ENCODE measurements around the gene LAMB2.

The LAMB2 gene

GRCh38 chr3:49120438-49121131 lies 12.3 kb downstream of the LAMB2 start, which contains the start of gene USP19:
TSS of gene USP19 (minus strand) at chr3:49120823. CDS start at chr3:49119145, 1,678 bp downstream.
- DNase-seq, result peak; percentile 95

DNA sequence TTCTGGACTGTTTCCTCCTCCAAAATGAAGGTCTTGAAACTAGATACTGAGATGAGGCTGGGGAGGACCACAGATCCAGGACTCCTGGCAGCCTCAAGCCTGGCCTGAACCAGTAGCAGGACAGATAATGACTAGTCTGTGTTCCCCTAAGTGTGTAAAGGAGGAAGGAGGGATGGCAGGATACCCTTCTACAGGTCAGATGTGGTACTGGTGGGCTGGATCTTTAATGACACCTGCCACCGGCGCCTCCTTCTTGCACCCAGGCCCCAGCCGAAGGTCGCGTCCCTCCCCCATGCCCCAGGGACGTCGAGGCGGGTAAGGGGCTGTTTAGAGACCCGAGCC lies 12.8 kb downstream of the LAMB2 start:
- DNase-seq, result peak; percentile 3

DNA sequence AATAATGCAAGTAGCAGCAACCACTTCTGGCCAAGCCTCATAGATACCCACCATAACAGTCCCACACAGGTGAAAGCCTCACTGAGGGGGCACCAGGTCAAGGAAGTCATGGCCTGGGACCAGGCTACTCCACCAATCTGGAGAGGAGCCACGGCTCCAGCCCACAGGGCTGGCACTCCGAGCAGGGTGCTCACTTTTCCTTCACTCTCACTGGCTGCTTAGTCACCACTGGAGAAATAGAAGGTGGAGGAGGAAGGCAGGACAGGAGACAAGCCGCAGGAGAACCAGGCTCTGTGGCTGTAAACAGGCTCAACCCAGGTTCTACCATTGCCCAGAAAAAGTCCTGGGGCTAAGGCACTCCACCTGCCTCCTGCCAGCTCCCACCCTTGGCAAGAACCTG lies 13.4 kb downstream of the LAMB2 start:
- DNase-seq, result no peak

DNA sequence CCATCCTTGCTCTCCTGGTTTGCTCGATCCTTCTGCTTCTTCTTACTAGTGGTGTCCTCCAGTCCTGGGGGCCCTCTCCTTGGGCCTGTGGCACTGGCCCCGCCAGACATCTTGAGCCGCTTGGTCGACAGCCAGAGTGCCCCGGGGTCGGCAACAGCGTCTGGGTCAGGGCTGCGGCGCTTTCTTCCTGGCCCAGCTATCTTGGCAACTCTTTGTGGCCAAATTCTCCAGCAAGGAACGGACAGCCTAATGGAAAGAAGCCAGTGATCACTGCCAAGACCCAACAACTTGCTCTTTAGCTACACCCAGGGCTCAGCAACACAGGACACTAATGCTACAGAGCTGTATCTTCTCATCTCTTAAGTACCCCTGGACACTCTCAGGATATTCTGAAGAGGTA lies 13.8 kb downstream of the LAMB2 start:
- no peak for DNase-seq

- no peak for DNase-seq
Observed at GRCh38 chr3:49112262-49112661, 20.6 kb downstream of the LAMB2 start.

GRCh38 chr3:49111347-49111746 lies 21.5 kb downstream of the LAMB2 start:
- DNase-seq, result no peak

GRCh38 chr3:49110780-49111179 lies 22.1 kb downstream of the LAMB2 start:
- DNase-seq, result no peak

GRCh38 chr3:49108346-49108745 lies 24.5 kb downstream of the LAMB2 start:
- no peak for DNase-seq

DNA sequence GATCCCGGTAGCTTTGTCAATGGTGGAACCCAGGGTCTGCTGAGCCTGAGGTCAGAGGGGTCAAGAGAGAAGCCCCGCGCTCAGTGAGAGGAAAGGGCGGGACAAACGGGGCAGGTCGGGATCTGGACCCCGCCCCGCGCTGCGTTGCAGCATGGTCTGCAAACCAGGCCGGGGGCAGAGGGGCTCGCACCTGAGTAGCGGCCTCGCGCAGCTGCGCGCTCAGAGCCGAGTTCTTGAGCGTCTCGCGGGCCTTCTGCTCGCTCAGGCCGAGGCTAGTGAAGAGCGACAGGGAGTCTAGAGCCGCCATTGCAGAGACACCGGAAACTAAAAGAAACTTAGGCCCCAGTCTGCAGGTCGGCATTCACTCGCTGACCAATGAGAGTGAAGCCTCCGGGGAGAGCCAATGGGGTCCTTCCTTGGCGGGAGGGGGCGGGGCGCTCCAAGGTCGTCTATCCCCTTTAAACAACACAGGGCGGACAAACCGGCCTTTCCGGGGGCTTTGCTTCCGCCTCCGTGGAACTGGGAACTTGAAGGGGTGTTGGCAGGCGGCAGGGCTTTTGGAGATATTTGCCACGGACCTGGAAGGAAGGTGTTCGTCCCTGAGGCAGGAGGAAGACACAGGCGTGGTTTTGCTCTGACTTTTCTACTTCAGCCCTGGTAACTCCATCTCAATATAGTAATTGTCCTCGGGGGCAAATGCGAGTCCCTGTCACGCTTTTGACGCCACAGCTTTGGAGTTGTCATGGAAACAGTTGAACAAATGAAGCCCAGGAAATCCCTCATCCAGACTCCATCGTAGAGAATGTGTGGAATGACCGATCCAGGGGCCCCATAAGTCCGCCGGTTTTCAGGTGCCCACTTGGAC lies 28.2 kb downstream of the LAMB2 start, which contains the start of gene QARS1:
Gene QARS1, minus strand, starts transcription at position 331 of the 865 bp plus-strand sequence. Its CDS starts 24 bp downstream, at position 307.
- DNase-seq, result peak; percentile 91

- DNase-seq, result no peak
Observed at GRCh38 chr3:49104052-49104426, 28.8 kb downstream of the LAMB2 start.

- DNase-seq, result no peak
Observed at GRCh38 chr3:49100046-49100615, 32.7 kb downstream of the LAMB2 start.

DNA sequence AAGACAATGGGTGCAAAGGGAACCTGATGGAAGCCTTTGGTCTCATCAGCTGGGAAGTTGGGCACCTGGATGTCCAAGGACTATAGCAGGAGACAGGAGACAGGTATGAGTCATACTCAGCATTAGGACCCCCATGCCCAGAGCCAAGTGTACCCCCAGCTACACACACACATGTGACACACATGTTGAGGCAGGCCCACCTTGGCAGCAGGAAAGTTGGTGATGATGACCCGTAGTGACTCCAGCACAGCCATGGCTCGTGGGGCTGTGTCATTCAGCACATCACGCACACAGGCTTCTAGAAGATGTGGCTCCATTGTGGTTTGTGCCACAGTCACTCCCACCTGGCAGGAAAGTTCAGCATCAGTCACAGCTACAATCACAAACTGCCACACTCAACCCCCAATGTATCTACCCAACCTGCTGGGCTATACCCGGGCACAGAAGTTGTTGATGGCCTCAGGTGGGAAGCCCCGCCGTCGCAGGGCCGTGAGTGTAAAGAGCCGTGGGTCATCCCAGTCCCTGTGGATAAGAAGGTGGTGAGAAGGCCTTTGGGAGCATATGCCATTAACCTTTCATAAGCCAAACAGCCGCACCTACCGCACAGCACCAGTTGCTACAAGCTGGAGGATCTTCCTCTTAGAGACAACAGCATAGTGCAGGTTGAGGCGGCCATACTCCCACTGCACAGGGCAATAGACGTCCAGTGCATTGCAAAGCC lies 33.8 kb downstream of the LAMB2 start:
- no peak for DNase-seq

DNA sequence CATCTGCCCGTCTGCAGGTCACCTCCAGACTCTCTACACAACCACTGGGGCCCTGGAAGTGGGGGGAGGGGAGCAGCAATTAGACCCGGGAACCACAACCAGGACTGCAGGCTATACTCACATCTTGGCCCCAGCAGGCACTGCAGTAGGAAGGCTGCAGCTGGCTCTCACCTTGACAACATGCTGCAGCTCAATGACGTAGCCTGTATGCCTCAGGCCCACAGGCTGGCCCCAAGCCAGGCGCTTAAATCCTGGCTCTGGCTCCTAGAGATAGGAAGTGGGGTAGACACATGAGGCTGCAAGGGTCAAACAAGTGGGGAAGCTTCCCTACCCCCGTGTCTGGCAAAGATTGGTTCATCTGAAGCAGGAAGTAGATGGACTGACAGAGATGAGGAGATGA lies 34.4 kb downstream of the LAMB2 start:
- no peak for DNase-seq

DNA sequence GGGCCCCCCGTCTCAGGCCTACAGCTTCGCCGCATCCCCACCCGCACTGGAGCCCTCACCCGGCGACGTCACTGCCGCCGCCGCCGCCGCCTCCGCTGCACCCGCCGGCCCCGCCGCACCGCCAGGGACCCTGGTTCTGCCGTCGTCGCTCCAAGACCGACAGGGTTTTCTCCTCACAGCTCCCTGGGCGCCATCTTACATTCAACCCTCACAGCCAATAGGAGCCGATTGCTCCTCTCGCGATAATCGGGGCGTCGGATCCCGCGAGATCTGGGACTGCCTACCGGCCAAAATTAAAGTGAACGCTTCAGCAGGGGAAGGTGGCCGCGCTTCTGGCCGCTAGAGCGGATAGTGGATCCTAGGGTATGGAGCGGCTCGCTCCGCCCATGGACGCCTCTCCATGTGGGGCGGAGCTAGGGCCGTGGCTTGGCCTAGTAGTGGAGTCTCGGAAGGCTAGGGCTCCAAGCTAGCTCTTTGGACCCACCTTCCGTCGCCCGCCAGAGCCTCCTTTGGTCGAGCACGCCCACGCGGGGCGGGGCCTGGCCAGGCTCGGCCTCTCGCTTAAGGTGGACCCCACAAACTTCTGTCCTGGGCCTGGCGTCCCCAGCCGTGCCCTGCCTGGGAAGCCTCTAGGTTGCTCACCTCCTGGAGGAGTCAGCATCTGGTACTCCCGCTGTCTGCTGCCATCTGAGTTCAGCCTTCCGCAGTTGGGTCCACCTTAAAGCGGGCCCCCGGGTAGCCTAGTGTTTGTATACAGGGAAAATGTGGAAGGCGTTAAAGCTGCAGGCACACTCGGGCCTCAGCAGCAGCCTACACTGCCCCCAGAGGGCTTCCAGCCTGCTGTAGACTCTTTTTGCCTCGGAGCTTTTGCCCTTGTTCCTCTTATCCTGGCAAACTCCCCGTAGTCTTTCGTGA lies 38.7 kb downstream of the LAMB2 start, which contains the start of gene QRICH1:
Gene QRICH1, minus strand, starts transcription at position 219 of the 915 bp plus-strand sequence. CDS start 17,054 bp downstream, outside the sequence.
- DNase-seq, result peak; percentile 96

- peak; percentile 83 for DNase-seq
Observed at GRCh38 chr3:49092938-49093852, 39.7 kb downstream of the LAMB2 start.

- no peak for DNase-seq
Observed at GRCh38 chr3:49081429-49081828, 51.4 kb downstream of the LAMB2 start.

DNA sequence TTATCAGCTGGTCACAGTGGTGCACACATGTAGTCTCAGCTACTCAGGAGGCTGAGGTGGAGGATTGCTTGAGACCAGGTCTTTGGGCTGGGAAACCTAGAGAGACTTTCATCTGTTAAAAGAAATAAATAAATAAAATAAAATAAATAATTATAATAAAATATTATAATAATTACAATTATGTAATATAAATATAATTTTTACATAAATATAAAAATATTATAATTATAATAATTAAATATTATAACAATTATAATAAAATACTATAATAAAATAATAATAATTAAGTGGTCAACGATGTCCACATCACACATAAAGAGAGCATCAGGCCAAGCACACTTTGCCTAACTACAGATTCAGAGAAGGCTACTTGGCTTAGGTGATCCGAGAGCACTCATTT lies 53.6 kb downstream of the LAMB2 start:
- no peak for DNase-seq

- no peak for DNase-seq
Observed at GRCh38 chr3:49076646-49077045, 56.2 kb downstream of the LAMB2 start.

DNA sequence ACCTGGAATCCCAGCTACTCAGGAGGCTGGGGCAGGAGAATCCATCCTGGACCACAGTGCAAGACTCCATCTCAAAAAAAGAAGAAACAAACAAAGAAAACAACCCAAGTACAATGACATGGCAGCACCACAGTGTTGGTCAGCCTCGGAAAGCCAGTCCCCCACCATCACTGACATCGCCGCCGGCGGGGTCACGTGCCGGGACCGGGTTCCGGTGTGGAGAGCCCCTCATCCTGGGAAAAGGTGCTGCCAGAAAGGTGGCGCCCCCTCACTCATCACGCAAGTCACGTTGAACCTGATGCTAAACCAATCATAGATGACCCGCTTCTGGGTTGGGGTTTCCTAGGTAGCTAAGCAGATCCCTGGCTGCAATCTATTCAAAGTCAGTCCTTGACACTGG lies 56.7 kb downstream of the LAMB2 start:
- DNase-seq, result no peak
